H1 (cell line): ENCODE measurements around the gene DENND6B. TPM values are rescaled to one million over a fixed set of nuclear protein-coding genes. Genes with fewer than 3 reads are reported as not detected.

Source experiments
- KDM4A ChIP-seq: IDR thresholded peaks from one replicate; pipeline ENCODE4 v1.7.1; 2012; ENCODE audit warnings: low read depth, mild to moderate bottlenecking, moderate library complexity, low read length, inconsistent platforms; ENCODE audit not compliant: severe bottlenecking
- POLR2AphosphoS5 ChIP-seq: IDR thresholded peaks from 2 replicates; pipeline ENCODE4 v1.6.1; 2011; ENCODE audit warnings: low read depth, low read length
- polyA plus RNA-seq, 7 experiments: library from polyadenylated mRNA; depleted of rRNA in 3 of 7; stranded (reverse) in 5 of 7; unstranded in 2 of 7; fragments of >200 nt in 5 of 7; fragments of 200-250 nt in 2 of 7; gene quantifications; 1 replicate in 5 of 7; 2 replicates in 1 of 7; 4 replicates in 1 of 7; pipeline versions ENCODE4 v1.2.1 to v1.2.3, GENCODE V29; 2011 to 2013; ENCODE audit warnings: missing spikeins in 2 of 7, mixed read lengths in 2 of 7
- total RNA-seq: library from RNA; stranded (reverse); fragmentation: NEBNext Ultra II Directional; extraction: Animal tissue kit (Norgen Biotek cat#: 25700); gene quantifications from 2 replicates; pipeline ENCODE4 v1.2.1, GENCODE V29; 2021

The DENND6B gene
- total and polyA plus RNA-seq, 2 of the 8 experiments (the other 6 are each of a cell fraction or from before 2014, with no cell fraction given): 1.1 to 1.9 TPM

GRCh38 chr22:50306753-50307749 is 19.8 kb downstream of the DENND6B start, which contains the start of gene PLXNB2 (continued):
- TF ChIP-seq KDM4A (peak; percentile 85), POLR2AphosphoS5 (no peak)
